GM12878 (cell line): Measurements from ENCODE around the gene TBPL2. TPM values are rescaled to one million over a fixed set of nuclear protein-coding genes. Genes with fewer than 3 reads are reported as not detected.

Source experiments
- ATAC-seq: fragments of 200-7000 bp; cut with Tn5 transposase; 3 replicates; pipeline ENCODE4 v1.9.1; 2020; ENCODE audit warnings: mild to moderate bottlenecking, moderate library complexity
- BruUV-seq: library from RNA; stranded (reverse); fragments of 400-500 nt; replicated peaks from 2 replicates; lab custom pipeline; 2021; lab: Mats Ljungman, UMichigan
- CTCF ChIA-PET: fragments of 300-600 bp; sonication (Branson Sonifier 250); formaldehyde crosslinking; extraction: SDS; loops from one replicate; lab custom pipeline; 2021; ENCODE audit warnings: inconsistent platforms; lab: Yijun Ruan, JAX
- POLR2A ChIA-PET: fragments of 350-600 bp; formaldehyde crosslinking; extraction: SDS; loops from one replicate; lab custom pipeline; 2021; ENCODE audit warnings: inconsistent platforms; lab: Charles Lee
- RAD21 ChIA-PET: fragments of 300-600 bp; sonication (Branson Sonifier 250); formaldehyde crosslinking; loops from one replicate; lab custom pipeline; 2023; ENCODE audit warnings: antibody characterized with exemption; ENCODE audit not compliant: unreplicated experiment; lab: Charles Lee
- SMC1A ChIA-PET: fragments of 300-600 bp; sonication (Branson Sonifier 250); formaldehyde crosslinking; loops from one replicate; lab custom pipeline; 2023; ENCODE audit not compliant: unreplicated experiment, uncharacterized antibody; lab: Charles Lee
- DNase-seq: peaks from one replicate; pipeline ENCODE4 v3.0.0-alpha.2; 2011; ENCODE audit warnings: low read depth, low spot score
- FAIRE-seq: peaks from 3 replicates; lab custom pipeline; 2011; peaks lifted over from hg19 to GRCh38; lab: Jason Lieb, UNC
- H2AFZ ChIP-seq: 2 replicates; pipeline ENCODE4 v1.6.0; 2011; ENCODE audit warnings: low read depth, low read length, control low read depth; ENCODE audit not compliant: control insufficient read depth
- H3K27ac ChIP-seq: 2 replicates; pipeline ENCODE4 v1.5.1; 2011; ENCODE audit warnings: control low read depth; ENCODE audit not compliant: control insufficient read depth, insufficient read depth
- H3K27me3 ChIP-seq, 2 experiments: replicated peaks in 1 of 2; 2 replicates each; pipeline versions ENCODE4 v1.6.0 to v1.6.1; 2011; ENCODE audit warnings: low read length in 1 of 2; ENCODE audit not compliant: control insufficient read depth in 2 of 2, insufficient read depth in 2 of 2
- H3K36me3 ChIP-seq, 2 experiments: 2 replicates each; pipeline ENCODE4 v1.5.1; 2011; ENCODE audit warnings: low read length in 1 of 2; ENCODE audit not compliant: control insufficient read depth in 2 of 2, insufficient read depth in 2 of 2
- H3K4me1 ChIP-seq: 2 replicates; pipeline ENCODE4 v1.6.1; 2011; ENCODE audit warnings: mild to moderate bottlenecking, low read length, moderate library complexity, mixed read lengths; ENCODE audit not compliant: control insufficient read depth, insufficient read depth
- H3K4me2 ChIP-seq: 2 replicates; pipeline ENCODE4 v1.6.0; 2011; ENCODE audit warnings: control low read depth; ENCODE audit not compliant: control insufficient read depth, insufficient read depth
- H3K4me3 ChIP-seq: fragments of 200-600 bp; sonication (generic); 2 replicates; pipeline ENCODE4 v1.5.1; 2016
- H3K79me2 ChIP-seq: 2 replicates; pipeline ENCODE4 v1.6.0; 2011; ENCODE audit warnings: low read length; ENCODE audit not compliant: control insufficient read depth, insufficient read depth
- H3K9ac ChIP-seq: 2 replicates; pipeline ENCODE4 v1.8.0; 2011; ENCODE audit warnings: low read length, control low read depth, mixed read lengths; ENCODE audit not compliant: control insufficient read depth, insufficient read depth
- H3K9me3 ChIP-seq: replicated peaks from 3 replicates; pipeline ENCODE4 v1.5.1; 2011; ENCODE audit warnings: mild to moderate bottlenecking, low read length; ENCODE audit not compliant: control insufficient read depth, insufficient read depth
- H4K20me1 ChIP-seq: 2 replicates; pipeline ENCODE4 v1.6.0; 2011; ENCODE audit not compliant: control insufficient read depth, insufficient read depth
- ATF2 ChIP-seq: IDR thresholded peaks from 2 replicates; pipeline ENCODE4 v1.6.1; 2012; ENCODE audit warnings: low read length, inconsistent platforms
- CHD1 ChIP-seq: IDR thresholded peaks from 2 replicates; pipeline ENCODE4 v1.6.1; 2012; ENCODE audit warnings: low read depth, low read length, improper control_type of control experiment
- CTCF ChIP-seq, 3 experiments: IDR thresholded peaks in 2 of 3; conservative IDR thresholded peaks in 1 of 3; 2 replicates each; pipeline ENCODE4 v1.5.1; 2011; ENCODE audit warnings: low read depth in 3 of 3, low read length in 3 of 3, mild to moderate bottlenecking in 3 of 3, control low read depth in 2 of 3, moderate library complexity in 2 of 3, inconsistent platforms in 1 of 3, mixed read lengths in 1 of 3; ENCODE audit not compliant: control insufficient read depth in 2 of 3, insufficient read depth in 1 of 3; ENCODE audit errors: extremely low read depth in 1 of 3
- GABPA ChIP-seq: IDR thresholded peaks from 2 replicates; pipeline ENCODE4 v1.6.1; 2014; ENCODE audit warnings: antibody characterized with exemption, low read depth, mild to moderate bottlenecking, inconsistent platforms
- JUNB ChIP-seq: IDR thresholded peaks from 2 replicates; pipeline ENCODE4 v1.6.1; 2016; ENCODE audit warnings: antibody characterized with exemption, mild to moderate bottlenecking
- KLF5 ChIP-seq: fragments of 450-650 bp; IDR thresholded peaks from 2 replicates; pipeline ENCODE4 v1.6.1; 2014; ENCODE audit warnings: mild to moderate bottlenecking; ENCODE audit not compliant: partially characterized antibody
- MEF2B ChIP-seq: fragments of 450-650 bp; IDR thresholded peaks from 2 replicates; pipeline ENCODE4 v1.6.1; 2018; ENCODE audit warnings: mild to moderate bottlenecking, moderate library complexity; ENCODE audit not compliant: partially characterized antibody, poor library complexity, severe bottlenecking
- NFYA ChIP-seq: IDR thresholded peaks from 2 replicates; pipeline ENCODE4 v1.6.1; 2011; ENCODE audit warnings: low read depth, mild to moderate bottlenecking, low read length, improper control_type of control experiment, borderline replicate concordance
- NFYB ChIP-seq: IDR thresholded peaks from 2 replicates; pipeline ENCODE4 v1.6.1; 2011; ENCODE audit warnings: low read depth, mild to moderate bottlenecking, low read length, improper control_type of control experiment, moderate library complexity; ENCODE audit not compliant: insufficient read depth
- PAX5 ChIP-seq: IDR thresholded peaks from 2 replicates; pipeline ENCODE4 v1.6.1; 2011; ENCODE audit warnings: low read depth, low read length, borderline replicate concordance
- PML ChIP-seq: IDR thresholded peaks from 2 replicates; pipeline ENCODE4 v1.6.1; 2012; ENCODE audit warnings: low read length, inconsistent platforms
- RAD21 ChIP-seq: IDR thresholded peaks from 2 replicates; pipeline ENCODE4 v1.6.1; 2011; ENCODE audit warnings: mild to moderate bottlenecking, low read depth, low read length, moderate library complexity; ENCODE audit not compliant: insufficient read depth
- SUPT20H ChIP-seq: IDR thresholded peaks from 2 replicates; pipeline ENCODE4 v1.6.1; 2011; ENCODE audit warnings: low read depth, mild to moderate bottlenecking, low read length, moderate library complexity, borderline replicate concordance; ENCODE audit not compliant: control insufficient read depth
- TCF3 ChIP-seq: IDR thresholded peaks from 2 replicates; pipeline ENCODE4 v1.6.1; 2012; ENCODE audit warnings: low read depth, mild to moderate bottlenecking, low read length, borderline replicate concordance; ENCODE audit not compliant: insufficient read depth
- ZNF687 ChIP-seq: fragments of 450-650 bp; IDR thresholded peaks from 2 replicates; pipeline ENCODE4 v1.6.1; 2017; ENCODE audit warnings: mild to moderate bottlenecking, moderate library complexity
- WGBS: methylation state at CpG from one replicate; pipeline ENCODE4 v1.1.6; 2016; ENCODE audit warnings: low lambda C conversion rate; ENCODE audit not compliant: insufficient replicate concordance, insufficient coverage; ENCODE audit errors: missing lambda C conversion rate; 5-methylcytosine and 5-hydroxymethylcytosine counted together
- in situ Hi-C: fragments of 300-500 bp; cut with MboI; formaldehyde crosslinking; loops from 9 replicates; pipeline ENCODE4 v1.14.3; 2018; ENCODE audit warnings: mixed read lengths
- intact Hi-C: fragments of 100-400 bp; cut with micrococcal nuclease; formaldehyde crosslinking; loops from one replicate; pipeline ENCODE4 v1.14.2; 2022; ENCODE audit not compliant: unreplicated experiment
- polyA plus RNA-seq, 11 experiments: library from polyadenylated mRNA; depleted of rRNA in 4 of 11; unstranded in 6 of 11; stranded (reverse) in 5 of 11; fragments of >200 nt; fragmentation: Nextera tagmentation in 4 of 11; fragmentation: Illumina TruSeq in 1 of 11; extraction: Ambion mirVana in 4 of 11; extraction: Trizol in 1 of 11; gene quantifications; 1 replicate in 1 of 11; 2 replicates in 10 of 11; pipeline versions ENCODE4 v1.2.1 to v1.2.3, GENCODE V29; 2011 to 2016; ENCODE audit warnings: inconsistent platforms in 2 of 11, missing spikeins in 2 of 11, low read depth in 1 of 11
- total RNA-seq, 4 experiments: library from RNA; depleted of rRNA in 3 of 4; stranded (reverse); fragments of >200 nt in 3 of 4; fragmentation: Illumina TruSeq in 1 of 4; extraction: Trizol in 1 of 4; gene quantifications; 2 replicates each; pipeline versions ENCODE4 v1.2.1 to v1.2.3, GENCODE V29; 2013 to 2021

TBPL2 gene
- total and polyA plus RNA-seq, 10 of the 15 experiments (the other 5 are each of a cell fraction or from before 2014, with no cell fraction given) = 0.41 TPM; not detected in 9

- TF ChIP-seq NFYA (no peak), SUPT20H (no peak), PAX5 (no peak)
Measured at GRCh38 chr14:55432628-55433027, 7.8 kb downstream of the TBPL2 start (continued).

- Histone ChIP-seq H2AFZ (peak overlapping the region; percentile 32; the same call in 1 of the 2 replicates), H3K36me3 (no peaks in the 10 kb centered on the region), H4K20me1 (no peaks in the 10 kb centered on the region), H3K9ac (no peak overlapping the region), H3K79me2 (no peaks in the 10 kb centered on the region), H3K4me1 (peaks cover 3% of the 10 kb centered on the region; the same call in 1 of the 2 replicates), H3K27me3 (no peaks in the 10 kb centered on the region), H3K9me3 (no peaks in the 10 kb centered on the region), H3K4me3 (no peak overlapping the region), H3K4me2 (no peak overlapping the region), H3K27ac (no peak overlapping the region)
- peak; percentile 91 for ATAC-seq
- RAD21 ChIA-PET = interaction anchor here (0.7 to 1.7 kb wide), 4 partner anchors 159 to 416 kb away, joined by 3 to 5 read pairs (median 4); partner anchors contain the start of gene FBXO34
- 0% methylated on average over 1 of the region's 1 CpG for WGBS
- no peak for FAIRE-seq
- BruUV-seq = no TSS peak
- SMC1A ChIA-PET = interaction anchor here (0.9 to 2.2 kb wide), 7 partner anchors 10 to 217 kb away, joined by 3 to 11 read pairs (median 3); no protein-coding TSS in a partner anchor
- no peak for DNase-seq
- intact Hi-C loops (loop anchor here (1.0 kb wide), 3 partner anchors 159 to 217 kb away; partner anchors contain the start of gene FBXO34), in situ Hi-C loops (no loop called here)
- POLR2A ChIA-PET = no interaction called here
- CTCF ChIA-PET = interaction anchor here (0.6 to 3.9 kb wide), 7 partner anchors 10 to 218 kb away, joined by 3 to 31 read pairs (median 5); no protein-coding TSS in a partner anchor
- TF ChIP-seq CHD1 = no peak
- TF ChIP-seq KLF5 = no peak
- TF ChIP-seq NFYB = no peak
- peak; percentile 34 to 55 (median 48); a peak in 5 of 6 replicates for TF ChIP-seq CTCF (IDR thresholded peaks at IDR 0.05 in 2 of 3, conservative IDR thresholded peaks at IDR 0.05 in 1 of 3; ENCODE audit: control insufficient read depth in 2 of 3, extremely low read depth in 1 of 3, insufficient read depth in 1 of 3, low read depth in 3 of 3, low read length in 3 of 3)
- peak; percentile 23 for TF ChIP-seq MEF2B
- TF ChIP-seq ZNF687 = no peak
- peak; percentile 73 for TF ChIP-seq RAD21
- no peak for TF ChIP-seq ATF2
- no peak for TF ChIP-seq TCF3
- no peak for TF ChIP-seq PML
- TF ChIP-seq JUNB = no peak
- no peak for TF ChIP-seq GABPA
Measured at GRCh38 chr14:55430024-55430690, 10.3 kb downstream of the TBPL2 start.
